GM21717 (cell line): ENCODE results near the gene CCDC141.

Experiments used
- ATAC-seq: cut with Tn5 transposase; IDR thresholded peaks from one replicate; pipeline ENCODE4 v1.9.1; 2021; ENCODE audit warnings: mild to moderate bottlenecking, moderate library complexity; ENCODE audit not compliant: unreplicated experiment

The CCDC141 gene

DNA sequence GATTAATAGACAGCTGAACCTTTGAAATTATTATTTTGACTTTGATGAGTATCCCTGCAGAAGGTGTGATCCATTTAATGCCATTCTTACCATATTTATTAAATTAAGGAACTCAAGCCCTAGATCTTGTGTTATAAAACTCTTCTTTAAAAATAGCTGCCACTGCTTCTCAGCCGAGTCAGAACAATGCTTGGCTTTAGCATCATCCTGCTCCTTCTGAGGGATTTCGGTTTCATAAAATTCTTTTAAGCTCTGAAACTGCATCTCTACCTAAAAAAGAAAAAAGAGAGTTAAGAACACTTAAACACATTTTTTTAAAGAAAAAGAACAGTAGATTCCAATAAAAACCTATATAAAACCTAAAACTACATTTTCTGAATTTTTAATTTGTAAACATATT is 172.1 kb downstream of the CCDC141 start:
- ATAC-seq = no peak

DNA sequence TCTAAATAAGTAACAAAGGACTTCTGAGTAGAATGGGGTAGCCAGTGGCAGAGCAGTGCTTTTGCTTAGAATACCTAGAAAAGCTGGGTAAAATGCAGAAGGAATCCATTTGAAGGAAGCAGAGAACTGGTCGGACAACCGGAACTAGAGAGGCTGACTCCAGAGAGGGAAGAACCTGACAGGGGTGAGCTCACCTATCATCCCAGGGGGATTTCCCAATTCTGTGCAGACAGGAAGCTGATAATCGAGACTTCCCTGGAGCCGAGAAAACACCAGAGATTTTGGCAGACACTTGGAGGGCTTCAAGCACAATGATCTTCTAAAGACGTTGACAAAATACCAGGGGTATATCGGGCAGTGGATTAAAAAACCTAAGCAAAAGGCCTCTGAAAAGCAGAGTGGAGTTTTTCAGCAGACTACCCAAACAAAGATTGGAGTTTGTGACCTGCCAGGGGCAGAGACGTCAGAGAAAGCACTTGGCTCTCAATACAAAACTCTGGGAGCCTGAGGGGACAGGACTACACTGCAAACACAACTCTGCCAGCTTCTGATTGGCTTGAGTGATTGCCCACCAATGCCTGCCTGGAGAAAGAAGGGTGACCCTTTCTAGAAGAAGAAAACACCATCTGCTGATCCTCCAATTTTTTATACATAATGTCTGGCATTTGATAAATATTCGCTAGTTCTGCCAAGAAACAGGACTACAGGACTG is 175.3 kb downstream of the CCDC141 start:
- no peak for ATAC-seq

DNA sequence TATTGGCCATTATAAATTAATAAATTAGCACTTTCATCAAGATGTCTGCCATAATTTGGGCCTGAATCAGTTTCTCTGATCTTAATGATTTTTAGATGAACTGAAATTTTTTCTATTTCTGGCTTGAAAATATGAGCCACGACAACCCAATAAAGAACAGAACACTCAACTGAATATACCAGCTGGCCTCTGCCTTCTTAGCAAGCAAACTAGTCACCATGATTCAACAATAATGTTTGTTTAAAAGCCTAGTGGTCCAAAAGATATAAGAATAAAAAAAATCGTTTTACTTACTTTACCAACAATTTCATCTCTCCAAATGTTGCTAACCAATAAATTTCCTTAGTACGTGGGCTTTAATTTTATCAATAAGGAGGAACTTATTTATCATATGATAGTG is 176.0 kb downstream of the CCDC141 start:
- ATAC-seq = no peak

DNA sequence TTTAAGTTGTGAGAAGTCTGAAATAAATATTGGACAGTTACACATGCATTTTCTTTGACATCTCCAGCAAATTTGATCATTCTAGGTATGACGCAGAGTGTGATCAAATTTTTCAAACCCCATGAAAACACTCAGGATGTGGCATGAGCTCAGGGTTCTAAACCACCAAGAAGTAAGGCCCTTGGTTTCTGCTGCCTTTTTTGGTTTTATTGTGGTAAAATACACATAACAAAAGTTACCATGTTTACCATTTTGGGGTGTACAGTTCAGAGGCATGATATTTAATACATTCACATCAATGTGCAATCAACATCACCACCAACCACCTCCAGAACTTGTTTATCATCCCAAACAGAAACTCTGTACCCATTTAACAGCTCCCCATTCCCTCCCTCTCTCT is 178.4 kb downstream of the CCDC141 start:
- ATAC-seq = no peak

DNA sequence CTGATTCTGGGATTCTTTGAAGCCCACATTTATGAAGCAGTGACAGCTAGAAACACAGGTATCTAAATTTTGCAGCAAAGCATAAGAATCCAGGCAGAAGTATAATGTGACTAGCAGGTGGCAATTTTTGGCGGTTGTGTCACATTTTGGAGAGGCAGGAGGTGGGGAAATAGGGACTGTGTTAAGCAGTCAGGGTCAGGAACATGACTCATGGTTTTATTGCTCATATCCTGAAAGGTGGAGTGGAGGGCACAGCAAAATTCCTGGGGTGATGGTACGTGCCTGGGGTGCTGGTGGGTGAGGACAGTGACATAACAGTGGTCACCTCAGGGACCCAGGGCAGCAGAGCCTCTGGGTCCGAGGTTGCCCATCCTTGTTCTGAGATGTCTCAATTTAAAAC is 179.2 kb downstream of the CCDC141 start:
- ATAC-seq = no peak

DNA sequence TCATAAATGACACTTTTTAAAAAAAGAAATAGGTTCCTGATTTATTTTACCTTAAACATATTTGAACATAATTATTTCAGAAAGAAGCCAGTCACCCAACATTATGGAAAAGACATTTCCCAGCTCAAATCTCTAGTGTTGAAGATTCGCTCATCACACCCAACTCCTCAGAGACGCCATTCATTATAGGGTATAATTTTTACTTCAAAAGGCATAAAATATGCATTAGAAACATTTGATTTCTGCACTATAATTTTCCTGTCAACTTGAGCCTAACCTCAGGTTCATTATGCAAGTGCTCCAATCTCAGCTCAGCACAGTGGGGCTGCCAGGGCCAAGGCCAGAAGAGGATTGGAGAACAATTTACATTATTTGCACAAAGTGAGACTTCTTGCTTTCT is 183.9 kb downstream of the CCDC141 start:
- no peak for ATAC-seq

DNA sequence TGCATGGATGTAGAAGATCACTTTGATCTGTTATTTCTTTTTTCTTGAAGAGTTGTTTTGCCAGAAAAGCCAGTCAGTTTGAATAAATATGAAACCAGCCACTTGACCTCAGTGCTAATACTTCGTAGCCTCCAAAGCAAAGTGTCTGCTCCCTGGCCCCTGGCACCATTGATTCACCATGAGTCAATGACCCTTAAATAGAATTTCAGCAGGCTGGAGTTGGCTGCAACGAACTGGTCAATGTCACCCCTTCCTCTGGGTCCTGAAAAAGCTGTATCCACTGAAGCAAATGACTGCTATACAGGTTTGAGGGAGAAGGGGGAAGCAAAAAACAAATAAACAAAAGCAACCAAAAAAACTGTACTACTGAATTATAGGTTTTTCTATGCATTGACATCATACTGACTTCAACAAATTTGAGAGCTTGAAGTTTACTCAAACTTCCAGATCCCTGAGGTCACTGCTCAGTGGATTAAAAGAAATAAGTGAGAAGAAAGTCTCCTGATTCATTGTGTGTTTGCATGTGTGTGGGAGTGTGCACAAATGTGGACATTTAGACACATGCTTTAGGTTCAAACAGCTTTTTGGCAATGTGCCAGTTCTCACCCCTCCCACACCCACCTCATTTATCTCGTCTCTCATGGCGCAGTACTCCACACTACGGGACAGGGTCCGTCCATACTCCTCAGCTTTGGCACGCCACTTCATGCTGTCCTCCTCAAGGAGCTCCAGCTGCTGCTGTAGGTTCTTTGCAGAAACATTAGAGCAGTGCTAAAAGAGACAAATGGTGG is 184.6 kb downstream of the CCDC141 start:
- ATAC-seq = no peak

DNA sequence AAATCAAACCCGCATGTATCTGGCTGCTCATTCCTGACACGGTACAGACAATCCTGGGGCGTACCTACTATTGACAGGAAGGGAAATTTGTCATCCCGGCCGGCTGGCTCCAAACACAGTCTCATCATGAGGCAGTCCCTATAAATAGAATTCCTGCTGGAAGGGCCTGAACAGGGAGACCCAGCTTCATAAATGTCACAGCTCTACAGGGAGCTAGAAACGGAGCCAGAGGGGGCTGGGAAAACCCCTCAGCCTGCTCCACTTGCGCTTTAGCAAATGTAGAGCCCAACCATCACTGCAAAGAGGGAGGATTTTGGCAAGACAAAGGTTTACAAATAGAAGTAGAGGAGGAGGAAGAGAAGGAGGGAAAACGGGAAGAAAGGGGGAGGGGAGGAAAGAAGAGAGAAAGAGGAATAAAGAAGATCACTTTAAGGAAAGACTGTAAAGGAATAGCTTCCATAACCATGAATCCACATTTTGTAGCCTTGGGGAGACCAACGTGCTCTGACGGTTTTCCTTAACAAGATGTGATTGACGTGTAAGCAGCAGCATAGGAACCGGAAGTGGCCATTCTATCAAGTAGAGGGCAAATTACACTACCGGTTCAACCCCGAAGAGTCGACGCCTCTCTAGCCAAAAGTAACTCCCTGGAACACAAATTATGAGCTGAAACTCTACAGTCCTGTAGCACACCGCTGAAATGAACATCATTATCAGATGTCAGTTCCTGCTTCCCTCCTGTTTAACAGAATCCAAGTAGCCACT is 185.9 kb downstream of the CCDC141 start:
- no peak for ATAC-seq

DNA sequence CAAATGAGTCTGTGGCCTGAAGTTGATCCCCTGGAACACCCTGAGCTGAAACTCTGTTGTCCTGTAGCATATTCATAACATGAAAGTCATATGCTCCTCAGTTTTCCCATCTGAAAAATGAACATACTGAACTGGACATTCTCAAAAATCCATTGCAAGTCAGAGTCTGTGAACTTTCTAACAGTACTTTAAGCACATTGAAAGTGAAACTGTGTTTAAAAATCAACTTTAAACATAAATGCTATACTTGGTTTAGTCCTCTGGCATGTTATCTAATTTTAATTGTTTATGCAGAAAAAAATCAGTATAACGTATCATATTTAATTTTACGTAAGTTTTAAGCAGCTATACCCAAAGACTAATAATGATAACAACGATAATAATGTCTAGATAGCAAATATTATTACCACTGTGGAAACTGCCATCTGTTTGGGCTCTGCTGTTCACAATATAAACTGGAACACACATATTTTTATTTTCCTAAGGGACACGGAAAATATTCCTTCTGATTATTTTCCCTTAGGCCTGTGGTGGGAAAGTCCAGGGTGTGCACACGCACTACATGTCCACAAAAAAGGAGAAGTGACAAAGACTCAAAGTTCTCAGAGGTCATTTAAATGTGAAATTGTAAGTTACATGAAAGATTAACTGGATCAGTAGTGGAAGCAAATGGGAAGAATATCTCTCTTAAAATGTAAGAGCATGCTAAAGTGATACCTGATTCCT is 186.6 kb downstream of the CCDC141 start:
- ATAC-seq = no peak

DNA sequence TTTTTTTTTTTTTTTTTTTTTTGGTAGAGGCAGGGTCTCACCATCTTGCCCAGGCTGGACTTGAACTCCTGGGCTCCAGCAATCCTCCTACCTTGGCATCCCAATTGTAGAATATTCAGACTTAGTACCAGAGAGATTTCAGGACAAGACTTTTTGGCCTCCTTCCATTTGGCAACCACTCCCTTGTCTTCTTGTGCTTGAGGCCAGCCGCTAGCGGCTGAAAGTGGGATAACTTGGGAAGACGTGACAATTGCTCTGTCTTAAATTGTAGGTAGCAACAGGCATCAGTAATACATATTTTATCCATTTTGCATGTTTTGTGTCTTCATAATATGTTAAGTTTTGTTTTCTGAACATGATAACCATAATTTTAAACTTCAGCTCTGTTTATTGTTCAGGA is 189.4 kb downstream of the CCDC141 start:
- ATAC-seq = no peak

DNA sequence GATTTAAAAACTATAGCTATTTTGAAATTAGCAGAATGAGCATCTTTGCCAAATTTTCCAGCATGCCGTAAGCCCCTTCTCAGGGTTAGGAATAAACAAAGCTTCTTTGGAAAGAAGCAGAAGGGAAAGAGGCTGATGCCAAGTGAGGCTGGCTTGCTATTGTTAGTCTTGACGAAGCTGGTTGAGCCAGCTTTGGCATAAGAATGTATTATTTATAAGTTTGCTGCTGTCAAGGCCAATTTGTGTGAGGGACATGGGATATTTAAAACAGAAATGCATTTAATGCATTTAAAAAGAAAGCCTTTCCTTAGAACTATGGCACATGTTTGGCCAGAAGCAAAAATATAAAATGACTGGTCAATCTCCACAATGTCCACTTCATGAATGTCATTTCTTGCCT is 190.2 kb downstream of the CCDC141 start:
- ATAC-seq = no peak

DNA sequence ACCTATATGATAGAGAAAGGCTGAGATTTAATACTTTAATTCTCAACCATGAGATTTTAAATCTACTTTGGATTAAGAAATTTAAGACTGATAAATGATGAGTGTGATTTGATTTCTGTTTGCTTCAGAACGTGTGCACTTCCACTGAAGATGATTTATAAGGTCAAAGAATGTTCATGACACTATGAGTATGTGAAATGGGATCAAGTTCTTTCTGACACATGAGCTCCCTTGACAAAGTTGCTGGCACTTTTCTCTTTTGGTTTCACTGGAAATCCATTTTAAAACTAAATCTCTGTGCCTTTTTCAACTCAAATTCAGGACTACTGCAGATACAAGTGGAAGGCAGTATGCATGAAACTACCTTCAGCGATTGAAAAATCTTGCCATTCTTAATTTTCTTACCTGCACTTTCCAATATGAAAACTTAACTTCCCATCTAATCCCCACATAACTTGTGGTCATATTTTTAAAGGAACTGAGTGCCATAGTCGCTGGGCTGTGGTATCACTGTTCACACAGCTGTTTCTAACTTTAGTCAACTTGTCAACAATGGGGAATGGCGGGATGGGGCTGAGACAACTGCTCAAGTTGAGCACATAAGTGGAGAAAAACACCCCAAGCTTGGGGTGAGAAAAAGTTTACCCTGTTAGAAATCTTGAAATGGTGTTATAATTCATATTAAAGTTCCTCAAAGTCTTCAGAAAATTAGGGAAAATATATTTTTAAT is 190.9 kb downstream of the CCDC141 start:
- no peak for ATAC-seq

DNA sequence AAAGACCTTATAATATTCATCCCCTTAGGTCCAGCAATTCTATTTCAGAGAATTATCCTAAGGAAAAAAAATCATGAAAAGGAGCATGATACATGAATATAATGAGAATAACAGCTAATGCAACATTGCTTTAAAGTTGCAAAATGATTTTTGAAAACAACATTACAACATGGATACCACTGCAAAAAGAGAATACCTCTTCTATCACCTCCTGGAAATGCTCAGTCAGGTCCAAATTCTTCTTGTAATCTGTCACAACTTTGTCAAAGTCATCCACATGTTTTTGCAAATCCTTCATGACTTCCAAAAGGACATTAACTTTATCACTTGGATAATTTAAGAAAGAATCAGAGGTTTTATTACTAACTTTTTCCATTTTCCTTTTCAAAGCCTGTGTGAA is 194.8 kb downstream of the CCDC141 start:
- ATAC-seq = no peak

DNA sequence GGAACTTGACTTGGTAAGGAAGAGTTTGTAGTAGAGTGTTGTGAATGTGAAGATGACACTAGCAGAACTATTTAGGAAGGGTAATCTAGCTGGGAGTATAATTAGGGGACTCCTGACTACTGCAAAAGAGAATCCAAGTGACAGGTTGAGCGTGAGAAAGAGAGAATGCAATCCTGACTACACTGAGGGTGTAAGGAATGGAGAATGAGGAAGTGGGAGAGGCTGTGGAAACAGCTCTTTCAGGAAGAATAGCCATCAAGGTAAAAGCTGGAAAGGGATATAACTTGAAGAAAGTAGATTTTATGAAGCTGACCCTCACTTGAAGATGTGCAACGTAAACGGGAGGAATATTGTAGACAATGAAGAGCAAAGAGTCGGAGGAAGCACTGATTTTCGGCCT is 201.6 kb downstream of the CCDC141 start:
- ATAC-seq = no peak

DNA sequence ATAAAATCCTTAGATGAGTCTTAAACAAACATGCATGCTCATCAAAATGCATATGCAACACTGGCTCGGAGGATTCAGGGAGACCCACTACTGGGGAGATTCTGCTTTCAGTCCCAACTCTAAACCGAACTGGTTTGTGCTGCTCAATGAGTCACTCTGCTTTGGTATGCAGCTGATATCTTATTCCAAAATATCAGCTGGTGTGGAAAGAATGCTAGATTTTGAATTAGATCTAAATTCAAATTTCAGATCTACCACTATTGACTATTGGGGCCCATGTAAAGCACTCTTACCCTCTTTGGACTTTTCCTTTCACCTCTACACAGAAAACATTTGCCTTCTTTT is 203.5 kb downstream of the CCDC141 start:
- no peak for ATAC-seq

DNA sequence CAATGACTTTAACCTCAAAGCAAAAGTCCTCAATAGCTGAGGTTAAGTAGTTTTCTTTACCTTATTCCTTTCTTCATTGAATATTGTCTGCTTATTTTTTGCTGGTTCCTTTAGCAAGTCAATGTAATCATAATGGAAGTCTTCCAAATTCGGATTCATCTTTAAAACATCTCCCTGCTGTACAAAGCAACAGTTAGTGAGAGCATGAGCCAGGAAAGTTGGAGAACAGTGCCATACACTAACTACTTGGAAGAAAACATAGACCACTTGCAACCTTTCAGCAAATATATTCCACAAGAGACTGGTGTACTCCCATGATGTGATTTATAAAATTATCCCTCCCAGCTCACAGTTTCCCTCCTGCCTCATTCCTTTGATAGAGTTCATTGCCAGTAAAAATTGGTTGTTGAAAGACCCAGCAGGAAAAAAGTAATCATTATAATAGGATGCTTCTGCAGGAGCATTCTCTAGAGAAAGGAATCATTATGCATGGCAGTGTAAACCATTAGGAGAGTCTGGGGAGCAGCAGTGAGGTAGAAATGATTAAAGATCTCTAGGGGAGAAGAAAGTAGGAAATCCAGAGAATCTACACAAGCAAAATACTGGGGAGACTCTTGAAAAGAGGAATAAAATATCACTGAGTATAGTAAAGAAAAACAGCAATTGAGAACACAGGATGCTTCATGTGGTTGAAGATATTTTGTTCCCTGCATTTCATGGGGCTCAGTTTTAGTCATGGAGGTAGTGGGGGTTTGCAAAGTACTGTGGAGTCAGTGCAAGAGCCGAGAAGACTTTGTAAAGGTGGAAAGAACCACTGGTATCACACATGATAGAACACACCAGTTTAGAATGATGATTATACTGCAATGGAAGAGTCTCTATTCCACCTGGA is 204.1 kb downstream of the CCDC141 start:
- no peak for ATAC-seq

DNA sequence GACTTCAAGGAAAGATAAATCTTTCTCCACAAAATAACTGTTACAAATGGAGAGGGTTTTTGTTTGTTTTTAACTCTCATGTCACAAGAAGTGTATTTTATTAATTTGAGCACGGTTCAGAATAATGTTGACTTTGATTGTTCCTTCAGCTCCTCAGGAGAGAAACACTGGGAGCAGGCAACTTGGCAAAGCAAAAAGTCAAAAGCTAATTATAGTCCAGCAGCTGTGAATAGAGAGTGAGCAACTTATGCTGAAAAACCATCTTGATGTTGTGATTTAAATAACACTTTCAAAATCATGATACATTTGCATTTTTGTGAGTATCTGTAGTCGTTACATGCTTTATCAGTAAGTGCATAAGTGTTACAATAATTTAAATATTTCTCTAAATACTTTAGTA is 205.2 kb downstream of the CCDC141 start:
- no peak for ATAC-seq

DNA sequence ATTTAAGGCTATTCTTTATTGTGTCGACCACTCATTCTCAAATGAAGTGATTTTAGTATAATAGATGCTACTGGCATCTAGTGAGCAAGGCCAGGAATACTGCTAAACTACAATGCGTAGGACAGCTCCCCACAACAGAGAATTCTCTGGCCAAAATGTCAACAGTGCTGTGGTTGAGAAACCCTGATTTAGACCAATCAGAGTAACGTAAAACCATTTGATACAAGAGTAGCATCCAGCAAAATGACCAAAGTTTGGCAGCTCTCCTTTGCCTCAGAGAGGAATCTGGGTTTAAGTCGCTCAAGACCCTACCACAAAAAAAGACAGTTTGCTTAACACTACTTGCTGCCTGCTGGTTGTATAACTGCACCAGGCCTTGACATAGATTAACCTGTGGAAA is 205.7 kb downstream of the CCDC141 start:
- ATAC-seq = no peak

DNA sequence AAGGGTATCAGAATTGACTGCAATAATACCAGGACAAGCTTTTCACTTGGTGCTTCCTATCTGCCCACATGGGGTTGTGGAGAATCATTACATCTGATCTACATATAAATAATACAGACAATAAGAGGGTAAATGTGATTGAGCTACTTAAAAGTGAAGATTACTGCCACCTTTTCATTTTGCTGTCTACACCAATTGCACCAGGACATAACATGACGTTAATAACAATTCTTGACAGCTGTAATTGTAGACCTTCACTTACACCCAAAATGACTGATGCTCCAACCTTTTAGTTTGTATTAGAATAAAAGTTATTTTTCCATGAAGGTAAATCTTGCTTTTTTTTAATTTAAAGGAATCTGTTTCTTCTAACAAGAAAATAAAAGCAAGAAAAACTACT is 206.2 kb downstream of the CCDC141 start:
- no peak for ATAC-seq

DNA sequence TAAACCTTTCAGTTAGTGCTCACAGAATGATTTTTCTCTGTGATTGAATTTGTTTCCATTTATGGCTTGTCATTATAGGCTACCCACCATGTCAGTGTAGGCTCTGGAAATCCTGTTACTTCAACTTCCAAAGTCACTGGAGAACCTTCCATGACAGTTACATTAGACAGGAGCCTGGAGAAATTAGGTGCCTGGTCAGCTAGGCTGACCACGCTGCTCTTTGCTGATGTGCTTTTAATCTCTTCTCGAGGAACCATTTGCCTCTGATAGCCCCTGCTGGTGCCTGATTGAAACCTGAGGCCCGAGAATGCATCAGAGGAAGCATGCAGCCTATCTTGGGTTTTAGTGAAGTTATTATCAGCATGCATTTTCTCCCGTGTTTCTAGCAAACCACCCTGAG is 213.1 kb downstream of the CCDC141 start:
- ATAC-seq = no peak
